ENCODE data around the gene MCEMP1.

DNA sequence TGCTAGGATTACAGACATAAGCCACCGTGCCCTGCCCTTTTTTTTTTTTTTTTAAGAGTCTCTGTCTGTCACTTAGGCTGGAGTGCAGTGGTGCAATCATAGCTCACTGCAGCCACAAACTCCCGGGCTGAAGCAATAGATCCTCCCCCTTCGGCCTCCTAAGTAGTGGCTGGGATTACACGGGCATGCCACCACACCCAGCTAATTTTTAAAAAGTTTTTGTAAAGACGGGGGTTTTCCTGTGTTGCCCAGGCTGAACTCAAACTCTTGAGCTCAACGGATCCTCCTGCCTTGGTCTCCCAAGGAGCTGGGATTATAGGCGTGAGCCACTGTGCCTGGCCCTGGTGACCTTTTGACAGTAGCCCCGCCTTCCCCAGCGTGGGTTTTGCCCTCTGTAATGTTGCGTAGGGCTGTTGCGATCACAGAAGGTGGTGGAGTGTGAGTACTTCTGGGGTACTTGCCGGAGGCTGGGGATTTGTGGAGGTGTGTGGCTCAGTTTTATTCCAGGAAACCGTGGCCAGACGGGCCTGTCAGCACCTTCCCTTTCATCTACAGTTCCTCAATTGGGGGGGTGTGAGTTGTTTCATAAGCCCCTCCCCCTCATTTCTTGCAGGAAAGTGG is 19.6 kb upstream of the MCEMP1 start:
- TF ChIP-seq EP300 (IDR thresholded peaks at IDR 0.05; ENCODE audit: borderline replicate concordance) (no peak), YY1 (IDR thresholded peaks at IDR 0.05; ENCODE audit: low read depth) (no peak), TEAD4 (IDR thresholded peaks at IDR 0.05) (no peak), RAD21 (IDR thresholded peaks at IDR 0.05; ENCODE audit: low read depth) (no peak), CEBPB (IDR thresholded peaks at IDR 0.05) (no peak), MAX (IDR thresholded peaks at IDR 0.05) (no peak), ZBTB7A (IDR thresholded peaks at IDR 0.05; ENCODE audit: low read depth) (no peak), TAF1 (IDR thresholded peaks at IDR 0.05; ENCODE audit: low read depth) (no peak), EGR1 (IDR thresholded peaks at IDR 0.05) (no peak), CREB1 (IDR thresholded peaks at IDR 0.05; ENCODE audit: low read depth) (no peak)
- TF ChIP-seq, protein P1, sequence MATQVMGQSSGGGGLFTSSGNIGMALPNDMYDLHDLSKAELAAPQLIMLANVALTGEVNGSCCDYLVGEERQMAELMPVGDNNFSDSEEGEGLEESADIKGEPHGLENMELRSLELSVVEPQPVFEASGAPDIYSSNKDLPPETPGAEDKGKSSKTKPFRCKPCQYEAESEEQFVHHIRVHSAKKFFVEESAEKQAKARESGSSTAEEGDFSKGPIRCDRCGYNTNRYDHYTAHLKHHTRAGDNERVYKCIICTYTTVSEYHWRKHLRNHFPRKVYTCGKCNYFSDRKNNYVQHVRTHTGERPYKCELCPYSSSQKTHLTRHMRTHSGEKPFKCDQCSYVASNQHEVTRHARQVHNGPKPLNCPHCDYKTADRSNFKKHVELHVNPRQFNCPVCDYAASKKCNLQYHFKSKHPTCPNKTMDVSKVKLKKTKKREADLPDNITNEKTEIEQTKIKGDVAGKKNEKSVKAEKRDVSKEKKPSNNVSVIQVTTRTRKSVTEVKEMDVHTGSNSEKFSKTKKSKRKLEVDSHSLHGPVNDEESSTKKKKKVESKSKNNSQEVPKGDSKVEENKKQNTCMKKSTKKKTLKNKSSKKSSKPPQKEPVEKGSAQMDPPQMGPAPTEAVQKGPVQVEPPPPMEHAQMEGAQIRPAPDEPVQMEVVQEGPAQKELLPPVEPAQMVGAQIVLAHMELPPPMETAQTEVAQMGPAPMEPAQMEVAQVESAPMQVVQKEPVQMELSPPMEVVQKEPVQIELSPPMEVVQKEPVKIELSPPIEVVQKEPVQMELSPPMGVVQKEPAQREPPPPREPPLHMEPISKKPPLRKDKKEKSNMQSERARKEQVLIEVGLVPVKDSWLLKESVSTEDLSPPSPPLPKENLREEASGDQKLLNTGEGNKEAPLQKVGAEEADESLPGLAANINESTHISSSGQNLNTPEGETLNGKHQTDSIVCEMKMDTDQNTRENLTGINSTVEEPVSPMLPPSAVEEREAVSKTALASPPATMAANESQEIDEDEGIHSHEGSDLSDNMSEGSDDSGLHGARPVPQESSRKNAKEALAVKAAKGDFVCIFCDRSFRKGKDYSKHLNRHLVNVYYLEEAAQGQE (IDR thresholded peaks at IDR 0.05; ENCODE audit: low read depth) = no peak
- TF ChIP-seq, protein P2, sequence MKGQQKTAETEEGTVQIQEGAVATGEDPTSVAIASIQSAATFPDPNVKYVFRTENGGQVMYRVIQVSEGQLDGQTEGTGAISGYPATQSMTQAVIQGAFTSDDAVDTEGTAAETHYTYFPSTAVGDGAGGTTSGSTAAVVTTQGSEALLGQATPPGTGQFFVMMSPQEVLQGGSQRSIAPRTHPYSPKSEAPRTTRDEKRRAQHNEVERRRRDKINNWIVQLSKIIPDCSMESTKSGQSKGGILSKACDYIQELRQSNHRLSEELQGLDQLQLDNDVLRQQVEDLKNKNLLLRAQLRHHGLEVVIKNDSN (IDR thresholded peaks at IDR 0.05) = no peak
